ENCODE results near the gene COPS2. TPM values are rescaled to one million over a fixed set of nuclear protein-coding genes. Genes with fewer than 3 reads are reported as not detected.

The COPS2 gene
- total RNA-seq, 4 donors from 2014 or later, result 55.2 to 69.4 (median 65.5) TPM

DNA sequence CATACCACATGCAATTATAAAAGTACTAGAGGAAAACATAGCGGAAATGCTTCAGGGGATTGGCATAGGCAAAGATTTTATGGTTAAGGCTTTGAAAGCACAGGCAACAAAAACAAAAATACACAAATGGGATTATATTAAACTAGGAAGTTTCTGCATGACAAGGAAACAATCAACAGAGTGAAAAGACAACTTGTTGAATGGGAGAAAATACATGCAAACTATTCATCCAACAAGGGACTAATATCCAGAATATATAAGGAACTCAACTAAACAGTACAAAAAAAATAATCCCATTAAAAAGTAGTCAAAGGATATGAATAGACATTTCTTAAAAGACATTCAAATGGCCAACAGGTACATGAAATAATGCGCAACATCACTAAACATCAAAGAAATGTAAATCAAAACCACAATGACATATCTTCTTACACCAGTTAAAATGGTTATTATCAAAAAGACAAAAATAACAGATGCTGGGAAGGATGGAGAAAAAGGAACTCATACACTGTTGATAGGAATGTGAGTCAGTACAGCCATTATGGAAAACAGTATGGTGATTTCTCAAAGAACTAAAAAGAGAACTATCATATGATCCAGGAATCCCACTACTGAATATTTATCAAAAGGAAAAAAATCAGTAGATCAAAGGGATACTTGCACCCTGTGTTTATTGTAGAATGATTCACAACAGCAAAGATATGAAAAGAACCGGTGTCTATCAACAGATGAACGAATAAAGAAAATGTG is 39.1 kb downstream of the COPS2 start:
- TF ChIP-seq CTCF (IDR thresholded peaks at IDR 0.05) (no peak), POLR2AphosphoS5 (IDR thresholded peaks at IDR 0.05) (no peak), EP300 (IDR thresholded peaks at IDR 0.05) (no peak)
- Histone ChIP-seq H3K4me1 (no peaks in the 10 kb centered on the region), H3K9me3 (peaks cover 0 to 5% (median 0%) of the 10 kb centered on the region in 4 donors), H3K4me3 (no peak overlapping the region), H3K36me3 (peaks cover 0 to 22% (median 6%) of the 10 kb centered on the region in 4 donors), H3K27me3 (no peaks in the 10 kb centered on the region), H3K27ac (replicated peaks in 1 of 4) (no peak overlapping the region)
- WGBS, result 93% methylated on average over 4 of the region's 4 CpGs
- no peak for DNase-seq (ENCODE audit: extremely low spot score)
- intact Hi-C loops (cut with DNase I), result no loop called here

DNA sequence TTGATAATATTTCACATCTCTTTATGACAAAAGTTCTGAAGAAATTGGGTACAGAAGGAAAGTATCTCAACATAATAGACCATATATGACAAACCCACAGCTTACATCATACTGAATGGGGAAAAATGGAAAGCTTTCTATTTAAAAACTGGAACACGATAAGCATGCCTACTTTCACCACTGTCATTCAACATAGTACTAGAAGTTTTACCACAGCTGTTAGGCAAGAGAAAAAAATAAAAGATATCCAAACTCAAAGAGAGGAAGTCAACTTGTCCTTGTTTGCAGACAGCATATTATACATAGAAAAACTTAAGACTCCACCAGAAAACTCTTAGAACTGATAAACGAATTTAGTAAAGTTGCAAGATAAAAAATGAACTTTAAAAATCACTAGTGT is 40.3 kb downstream of the COPS2 start:
- peaks cover 0 to 33% (median 12%) of the 10 kb centered on the region in 4 donors for H3K36me3 ChIP-seq
- intact Hi-C loops (cut with DNase I), result no loop called here
- H3K27me3 ChIP-seq, result no peaks in the 10 kb centered on the region
- peaks cover 0 to 5% (median 0%) of the 10 kb centered on the region in 4 donors for H3K9me3 ChIP-seq
- no peaks in the 10 kb centered on the region for H3K4me1 ChIP-seq
- 81% methylated on average over 2 of the region's 2 CpGs for WGBS
- no peak for DNase-seq (ENCODE audit: extremely low spot score)
- H3K4me3 ChIP-seq, result no peak overlapping the region
- no peak overlapping the region for H3K27ac ChIP-seq (replicated peaks in 1 of 4)
- no peak for TF ChIP-seq EP300 (IDR thresholded peaks at IDR 0.05)
- TF ChIP-seq CTCF (IDR thresholded peaks at IDR 0.05), result no peak
- TF ChIP-seq POLR2AphosphoS5 (IDR thresholded peaks at IDR 0.05), result no peak
- TF ChIP-seq POLR2A (IDR thresholded peaks at IDR 0.05; ENCODE audit: low read depth), result no peak

DNA sequence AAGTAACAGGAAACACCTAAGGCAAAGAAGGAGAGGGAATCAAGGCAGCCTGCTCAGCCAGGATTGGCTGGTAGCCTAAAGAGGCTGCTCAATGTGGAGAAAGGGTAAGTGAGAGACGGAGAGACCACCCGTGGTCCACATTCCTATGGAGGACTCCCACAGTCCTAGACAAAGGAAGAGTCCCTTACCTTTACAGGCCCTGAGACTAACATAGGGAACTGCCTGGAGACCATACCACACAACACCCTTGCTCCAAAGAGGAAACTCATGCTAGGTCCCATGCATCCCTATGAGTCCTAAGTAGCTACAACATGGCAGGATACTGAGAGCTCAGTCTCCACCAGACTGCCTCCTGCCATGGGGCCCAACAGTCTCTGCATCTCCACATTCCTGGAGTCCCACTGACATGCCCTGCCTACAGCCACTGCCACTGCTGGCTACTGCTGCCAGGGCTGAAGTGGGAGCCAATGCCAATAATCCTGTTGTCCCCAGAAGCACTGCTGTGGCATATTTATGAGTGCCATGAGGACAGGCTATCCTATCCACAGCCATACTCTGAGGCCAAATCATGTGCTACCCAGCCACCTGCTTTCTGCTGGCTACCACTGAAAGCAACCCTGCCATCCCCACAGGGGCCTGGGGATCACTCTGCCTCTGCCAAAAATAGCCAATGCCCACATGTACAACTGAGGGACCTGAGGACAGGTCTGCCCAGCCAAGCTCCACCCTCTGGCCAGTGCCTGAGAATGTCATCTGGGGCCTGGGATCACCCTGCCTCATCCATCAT is 45.0 kb downstream of the COPS2 start:
- DNase-seq (ENCODE audit: extremely low spot score), result no peak

GRCh38 chr15:49103002-49103401 is 52.4 kb downstream of the COPS2 start:
- WGBS, result 90% methylated on average over 2 of the region's 2 CpGs
- Histone ChIP-seq H3K27ac (replicated peaks in 1 of 4) (no peak overlapping the region), H3K9me3 (no peaks in the 10 kb centered on the region), H3K36me3 (peaks cover 0 to 18% (median 10%) of the 10 kb centered on the region in 4 donors), H3K4me1 (no peaks in the 10 kb centered on the region), H3K4me3 (no peak overlapping the region), H3K27me3 (no peaks in the 10 kb centered on the region)
- intact Hi-C loops (cut with DNase I), result no loop called here
- no peak for TF ChIP-seq POLR2AphosphoS5 (IDR thresholded peaks at IDR 0.05)
- no peak for TF ChIP-seq CTCF (IDR thresholded peaks at IDR 0.05)
- no peak for TF ChIP-seq POLR2A (IDR thresholded peaks at IDR 0.05; ENCODE audit: low read depth)
- TF ChIP-seq EP300 (IDR thresholded peaks at IDR 0.05), result no peak
- DNase-seq (ENCODE audit: extremely low spot score), result no peak

More for the DNA sequence above, 45.0 kb downstream of the COPS2 start:
- Histone ChIP-seq H3K27ac (replicated peaks in 1 of 4) (no peak overlapping the region), H3K4me3 (no peak overlapping the region), H3K36me3 (peaks cover 0 to 39% (median 19%) of the 10 kb centered on the region in 4 donors), H3K27me3 (no peaks in the 10 kb centered on the region), H3K9me3 (peaks cover 0 to 5% (median 0%) of the 10 kb centered on the region in 4 donors), H3K4me1 (no peaks in the 10 kb centered on the region)
- 79% methylated on average over 2 of the region's 2 CpGs for WGBS
- TF ChIP-seq POLR2A (IDR thresholded peaks at IDR 0.05; ENCODE audit: low read depth), result no peak
- TF ChIP-seq EP300 (IDR thresholded peaks at IDR 0.05), result no peak
- TF ChIP-seq POLR2AphosphoS5 (IDR thresholded peaks at IDR 0.05), result no peak
- TF ChIP-seq CTCF (IDR thresholded peaks at IDR 0.05), result no peak
- intact Hi-C loops (cut with DNase I), result no loop called here
